Left ventricle myocardium inferior (tissue), 1 donor: Measurements from ENCODE around the gene TAF8. TPM values are rescaled to one million over a fixed set of nuclear protein-coding genes. Genes with fewer than 3 reads are reported as not detected.
A peak's percentile ranks its signal among the peaks of the same experiment; 100 is the strongest.

ENCODE experiments used
- DNase-seq: peaks from one replicate; pipeline ENCODE4 v3.0.0-alpha.2; 2020
- H3K27ac ChIP-seq: fragments of 200-600 bp; replicated peaks from 2 replicates; pipeline ENCODE4 v1.8.0; 2021
- H3K27me3 ChIP-seq: fragments of 200-600 bp; 2 replicates; pipeline ENCODE4 v1.8.0; 2021; ENCODE audit warnings: low read depth
- H3K36me3 ChIP-seq: fragments of 200-600 bp; 2 replicates; pipeline ENCODE4 v1.8.0; 2021
- H3K4me1 ChIP-seq: fragments of 200-600 bp; 2 replicates; pipeline ENCODE4 v1.8.0; 2021
- H3K4me3 ChIP-seq: fragments of 200-600 bp; 2 replicates; pipeline ENCODE4 v1.8.0; 2021; ENCODE audit warnings: mild to moderate bottlenecking, moderate library complexity
- H3K9me3 ChIP-seq: fragments of 200-600 bp; replicated peaks from 2 replicates; pipeline ENCODE4 v1.8.0; 2021
- CTCF ChIP-seq: fragments of 200-600 bp; IDR thresholded peaks from 2 replicates; pipeline ENCODE4 v1.8.0; 2021; ENCODE audit warnings: antibody characterized with exemption, mild to moderate bottlenecking, borderline replicate concordance
- intact Hi-C: fragments of 100-400 bp; cut with micrococcal nuclease; formaldehyde crosslinking; loops from one replicate; pipeline ENCODE4 v1.11.0; 2022
- total RNA-seq: library from RNA; stranded (reverse); fragmentation: NEBNext Ultra II Directional; extraction: Animal tissue kit (Norgen Biotek cat#: 25700); gene quantifications from one replicate; pipeline ENCODE4 v1.2.1, GENCODE V29; 2021
- donor health status: DM: no; HTN: yes; CAD: no; lungs with severe emphysema.

TAF8 gene
- total RNA-seq, 1 donor from 2014 or later: 28.5 TPM

- DNase-seq: no peak
- intact Hi-C loops: no loop called here
- H3K27ac ChIP-seq: no peak overlapping the region
- H3K9me3 ChIP-seq: no peaks in the 10 kb centered on the region
- H3K4me3 ChIP-seq: no peak overlapping the region
- TF ChIP-seq CTCF: no peak
- peaks cover 40% of the 10 kb centered on the region for H3K4me1 ChIP-seq
- no peaks in the 10 kb centered on the region for H3K27me3 ChIP-seq
- H3K36me3 ChIP-seq: no peaks in the 10 kb centered on the region
Observed at GRCh38 chr6:42020967-42021366, 29.4 kb upstream of the TAF8 start.

- H3K27ac ChIP-seq: peak overlapping the region; percentile 51
- H3K27me3 ChIP-seq: no peaks in the 10 kb centered on the region
- H3K9me3 ChIP-seq: no peaks in the 10 kb centered on the region
- no peaks in the 10 kb centered on the region for H3K36me3 ChIP-seq
- no peak for DNase-seq
- intact Hi-C loops: no loop called here
- no peak for TF ChIP-seq CTCF
- H3K4me3 ChIP-seq: no peak overlapping the region
- peaks cover 39% of the 10 kb centered on the region for H3K4me1 ChIP-seq
Observed at GRCh38 chr6:42021847-42022754, 28.2 kb upstream of the TAF8 start.

- no peaks in the 10 kb centered on the region for H3K27me3 ChIP-seq
- no peak for DNase-seq
- H3K27ac ChIP-seq: peak overlapping the region; percentile 51
Observed at GRCh38 chr6:42022755-42023384, 27.5 kb upstream of the TAF8 start.

GRCh38 chr6:42025066-42025844 lies 25.1 kb upstream of the TAF8 start:
- no peak for TF ChIP-seq CTCF
- intact Hi-C loops: no loop called here
- Histone ChIP-seq H3K27me3 (no peaks in the 10 kb centered on the region), H3K4me3 (no peak overlapping the region), H3K9me3 (no peaks in the 10 kb centered on the region), H3K36me3 (no peaks in the 10 kb centered on the region), H3K4me1 (peaks cover 58% of the 10 kb centered on the region), H3K27ac (no peak overlapping the region)
- no peak for DNase-seq

More at GRCh38 chr6:42022755-42023384, 27.5 kb upstream of the TAF8 start:
- no peak overlapping the region for H3K4me3 ChIP-seq
- peaks cover 34% of the 10 kb centered on the region for H3K4me1 ChIP-seq
- no peak for TF ChIP-seq CTCF
- H3K9me3 ChIP-seq: no peaks in the 10 kb centered on the region
- H3K36me3 ChIP-seq: no peaks in the 10 kb centered on the region
- intact Hi-C loops: no loop called here

- no peak for TF ChIP-seq CTCF
- H3K9me3 ChIP-seq: no peaks in the 10 kb centered on the region
- no peak overlapping the region for H3K4me3 ChIP-seq
- H3K27ac ChIP-seq: no peak overlapping the region
- H3K4me1 ChIP-seq: peaks cover 64% of the 10 kb centered on the region
- intact Hi-C loops: no loop called here
- no peaks in the 10 kb centered on the region for H3K36me3 ChIP-seq
- DNase-seq: no peak
- no peaks in the 10 kb centered on the region for H3K27me3 ChIP-seq
Observed at GRCh38 chr6:42025845-42026243, 24.5 kb upstream of the TAF8 start.
